Cardiac fibroblast (primary cell): ENCODE measurements around the gene NOTCH4.
"Not testable (repeated sequence)": the region's sequence is repeated elsewhere in the genome, so short reads cannot be mapped to it uniquely, and the experiment has no call there.

ENCODE experiments used
- DNase-seq, 2 donors: peaks; one replicate each; pipeline versions ENCODE4 v3.0.0 to v3.0.0-alpha.2; 2010; ENCODE audit warnings: low read depth in 2 of 2
- H3K4me3 ChIP-seq, 2 donors: replicated peaks in 1 of 2; 1 replicate in 1 of 2; 2 replicates in 1 of 2; pipeline ENCODE4 v1.5.1; 2011; ENCODE audit warnings: low read depth in 2 of 2, low read length in 2 of 2, mild to moderate bottlenecking in 2 of 2, moderate library complexity in 1 of 2
- TF ChIP-seq, protein P1 (sequence below): IDR thresholded peaks from one replicate; pipeline ENCODE4 v1.5.1; 2011; ENCODE audit warnings: low read depth, mild to moderate bottlenecking, low read length, inconsistent platforms

Gene NOTCH4

DNA sequence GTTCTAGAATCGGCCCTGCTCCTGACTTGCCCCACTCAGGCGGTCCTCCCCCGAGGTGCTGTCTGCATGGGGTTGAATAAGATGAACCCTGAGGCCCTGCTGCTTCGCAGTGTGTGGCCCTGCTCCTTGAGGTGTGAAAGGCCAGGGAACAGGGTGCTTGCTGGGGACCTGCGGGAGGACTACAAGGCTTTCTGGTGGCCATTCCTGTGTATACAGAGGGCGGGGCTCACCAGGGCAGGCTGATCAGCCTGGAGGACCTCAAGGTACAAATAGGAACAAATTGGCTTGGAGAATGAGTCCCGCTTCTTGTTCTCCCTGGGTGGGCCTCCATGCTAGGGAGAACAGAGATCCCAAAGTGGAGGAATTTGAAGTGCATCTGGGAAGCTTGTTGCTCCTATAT is 5.7 kb downstream of the NOTCH4 start:
- TF ChIP-seq, protein P1, sequence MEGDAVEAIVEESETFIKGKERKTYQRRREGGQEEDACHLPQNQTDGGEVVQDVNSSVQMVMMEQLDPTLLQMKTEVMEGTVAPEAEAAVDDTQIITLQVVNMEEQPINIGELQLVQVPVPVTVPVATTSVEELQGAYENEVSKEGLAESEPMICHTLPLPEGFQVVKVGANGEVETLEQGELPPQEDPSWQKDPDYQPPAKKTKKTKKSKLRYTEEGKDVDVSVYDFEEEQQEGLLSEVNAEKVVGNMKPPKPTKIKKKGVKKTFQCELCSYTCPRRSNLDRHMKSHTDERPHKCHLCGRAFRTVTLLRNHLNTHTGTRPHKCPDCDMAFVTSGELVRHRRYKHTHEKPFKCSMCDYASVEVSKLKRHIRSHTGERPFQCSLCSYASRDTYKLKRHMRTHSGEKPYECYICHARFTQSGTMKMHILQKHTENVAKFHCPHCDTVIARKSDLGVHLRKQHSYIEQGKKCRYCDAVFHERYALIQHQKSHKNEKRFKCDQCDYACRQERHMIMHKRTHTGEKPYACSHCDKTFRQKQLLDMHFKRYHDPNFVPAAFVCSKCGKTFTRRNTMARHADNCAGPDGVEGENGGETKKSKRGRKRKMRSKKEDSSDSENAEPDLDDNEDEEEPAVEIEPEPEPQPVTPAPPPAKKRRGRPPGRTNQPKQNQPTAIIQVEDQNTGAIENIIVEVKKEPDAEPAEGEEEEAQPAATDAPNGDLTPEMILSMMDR, result no peak
- DNase-seq, result no peak
- H3K4me3 ChIP-seq, result no peak overlapping the region

DNA sequence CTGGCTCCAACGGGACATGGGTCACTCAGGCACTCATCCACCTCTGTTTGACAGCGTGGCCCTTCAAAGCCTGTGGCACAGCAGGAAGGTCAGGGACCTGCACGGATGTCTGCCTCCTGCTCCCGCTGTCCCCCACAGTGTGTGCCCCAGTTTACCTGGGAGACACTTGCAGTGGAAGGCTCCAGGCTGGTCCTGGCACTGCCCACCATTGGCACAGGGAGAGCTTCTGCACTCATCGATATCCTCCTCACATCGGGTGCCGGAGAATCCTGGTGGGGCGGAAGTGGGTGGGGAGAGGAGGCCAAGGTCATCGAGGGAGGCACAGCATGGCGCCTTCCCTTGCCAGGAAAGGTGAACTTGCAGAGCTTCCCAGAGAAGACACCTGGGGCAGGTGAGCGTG is 6.9 kb downstream of the NOTCH4 start:
- no peak for DNase-seq
- TF ChIP-seq, protein P1, result no peak
- H3K4me3 ChIP-seq, result no peak overlapping the region

DNA sequence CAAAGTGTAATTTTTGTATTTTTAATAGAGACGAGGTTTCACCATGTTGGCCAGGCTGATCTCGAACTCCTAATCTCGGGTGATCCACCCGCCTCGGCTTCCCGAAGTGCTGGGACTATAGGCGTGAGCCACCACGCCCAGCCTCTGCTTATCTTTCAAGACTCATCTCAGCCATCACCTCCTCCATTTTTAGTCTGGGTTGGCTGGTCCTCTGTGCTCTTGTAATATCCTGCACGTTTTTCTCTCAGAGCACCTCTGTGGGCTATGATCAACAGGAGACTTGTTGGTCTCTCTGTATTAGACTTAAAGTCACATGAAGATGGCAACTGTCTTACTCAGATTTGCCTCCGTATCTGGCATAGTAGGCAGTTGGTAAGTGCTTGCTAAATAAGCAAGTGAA is 7.6 kb downstream of the NOTCH4 start:
- H3K4me3 ChIP-seq, result no peak overlapping the region
- TF ChIP-seq, protein P1, result no peak
- no peak for DNase-seq

DNA sequence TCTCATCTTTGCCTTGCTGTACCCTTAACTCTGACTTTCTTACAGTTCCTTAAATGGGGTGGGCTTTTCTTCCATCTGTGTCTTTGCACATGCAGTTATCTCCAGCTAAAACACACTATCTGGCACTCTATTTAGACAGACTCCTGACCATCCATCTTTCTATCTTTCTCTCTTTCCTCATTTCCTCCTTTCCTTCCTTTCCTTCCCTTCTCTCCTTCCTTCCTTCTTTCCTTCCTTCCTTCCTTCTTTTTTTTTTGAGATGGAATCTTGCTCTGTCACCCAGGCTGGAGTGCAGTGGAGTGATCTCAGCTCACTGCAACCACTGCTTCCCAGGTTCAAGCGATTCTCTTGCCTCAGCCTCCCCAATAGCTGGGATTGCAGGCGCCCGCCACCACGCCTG is 8.2 kb downstream of the NOTCH4 start:
- TF ChIP-seq, protein P1, result no peak

DNA sequence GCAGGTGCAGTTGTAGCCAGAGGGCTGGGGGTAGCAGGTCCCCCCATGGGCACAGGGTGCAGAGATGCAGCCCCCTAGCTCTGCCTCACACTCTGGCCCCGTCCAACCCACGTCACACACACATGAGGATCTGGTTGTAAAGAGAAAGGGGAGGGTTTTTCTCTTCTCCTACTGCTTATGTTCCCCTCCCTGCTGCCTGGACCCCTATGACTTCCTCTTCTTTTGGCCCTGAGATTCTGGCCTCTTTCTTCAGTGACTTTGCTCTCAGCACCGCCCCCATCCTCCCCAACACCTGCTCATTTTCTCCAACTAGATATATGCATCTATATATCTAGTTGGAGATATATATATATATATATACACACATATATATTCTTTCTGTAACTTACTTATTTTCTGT is 9.7 kb downstream of the NOTCH4 start:
- H3K4me3 ChIP-seq, result no peak overlapping the region
- TF ChIP-seq, protein P1, result no peak
- DNase-seq, result no peak

More for the DNA sequence above, 8.2 kb downstream of the NOTCH4 start:
- H3K4me3 ChIP-seq, result no peak overlapping the region
- no peak for DNase-seq

DNA sequence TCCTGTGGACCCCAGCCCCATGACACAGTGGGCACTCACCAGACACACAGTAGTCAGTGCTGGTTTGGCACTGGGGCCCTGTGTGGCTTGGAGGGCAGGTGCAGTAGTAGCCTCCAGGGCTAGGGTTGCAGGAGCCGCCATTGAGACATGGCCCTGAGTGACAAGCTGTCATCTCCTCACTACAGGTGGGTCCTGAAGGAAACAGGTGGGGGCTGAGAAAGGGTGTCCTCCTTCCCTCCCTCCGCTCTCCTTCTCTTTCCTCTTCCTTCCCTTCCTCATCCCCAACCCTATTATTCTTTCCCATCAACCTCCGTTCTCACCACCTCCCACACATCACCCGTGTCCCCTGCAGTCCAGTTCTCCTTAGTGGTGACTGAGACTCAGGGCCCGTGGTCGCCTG is 10.2 kb downstream of the NOTCH4 start:
- DNase-seq, result no peak
- no peak overlapping the region for H3K4me3 ChIP-seq
- TF ChIP-seq, protein P1, result no peak

DNA sequence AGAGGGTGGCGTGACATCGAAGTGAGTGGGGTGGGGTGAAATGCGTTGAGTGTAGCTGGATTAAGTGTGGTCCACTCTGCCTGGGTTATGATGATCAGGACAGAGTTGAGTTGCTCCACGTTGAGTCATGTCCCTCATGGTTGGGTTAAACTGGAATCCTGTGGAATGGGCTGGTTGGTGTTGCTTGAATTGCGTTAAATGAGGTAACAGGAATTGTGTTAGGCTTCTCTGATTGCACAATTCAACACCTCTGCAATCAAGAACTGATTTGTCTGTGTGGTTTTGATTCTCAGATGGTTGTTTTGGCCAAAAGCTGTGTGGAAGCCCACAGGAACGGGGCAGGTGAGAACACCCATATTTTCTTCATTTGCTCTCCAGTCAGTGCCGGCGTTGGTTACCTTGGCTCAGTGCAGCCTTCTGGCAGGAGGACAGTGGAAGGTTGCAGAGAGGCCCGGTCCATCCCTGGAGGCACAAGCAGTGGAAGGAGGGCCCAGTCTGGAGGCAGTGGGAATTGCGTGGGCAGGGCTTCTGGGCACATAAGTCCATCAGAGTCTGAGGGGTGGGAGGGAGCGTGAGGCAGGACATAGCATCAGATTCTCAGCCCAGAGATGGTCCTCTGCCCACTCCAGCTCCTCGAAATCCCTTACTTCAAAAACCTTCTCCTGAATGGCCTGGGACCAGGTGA is 11.6 kb downstream of the NOTCH4 start:
- DNase-seq, result no peak
- TF ChIP-seq, protein P1, result no peak
- no peak overlapping the region for H3K4me3 ChIP-seq

DNA sequence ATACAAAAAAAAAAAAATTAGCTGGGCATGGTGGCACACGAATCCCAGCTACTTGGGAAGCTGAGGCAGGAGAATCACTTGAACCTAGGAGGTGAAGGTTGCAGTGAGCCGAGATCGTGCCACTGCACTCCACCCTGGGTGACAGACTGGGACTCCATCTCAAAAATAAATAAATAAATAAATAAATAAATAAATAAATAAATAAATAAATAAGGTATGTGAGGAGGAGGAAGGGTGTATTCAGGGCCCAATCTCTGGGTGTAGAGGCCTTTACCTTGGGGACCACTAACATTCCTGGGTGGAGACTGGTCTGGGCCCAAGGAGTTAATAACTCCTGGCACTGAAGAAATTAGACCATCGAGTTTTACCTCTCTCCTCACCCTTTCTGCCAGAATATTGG is 12.4 kb downstream of the NOTCH4 start:
- not testable (repeated sequence) for DNase-seq, H3K4me3 ChIP-seq
